ELR (cell line): Measurements from ENCODE around the gene MET.
"Not testable (repeated sequence)": the region's sequence is repeated elsewhere in the genome, so short reads cannot be mapped to it uniquely, and the experiment has no call there.

Experiments
- DNase-seq: peaks from one replicate; pipeline ENCODE4 v3.0.0-alpha.2; 2015; ENCODE audit warnings: low read depth

MET gene

GRCh38 chr7:116810267-116811116, 138.5 kb downstream of the MET start:
- DNase-seq: peak; percentile 50

GRCh38 chr7:116811768-116812167, 139.8 kb downstream of the MET start:
- DNase-seq: no peak

- no peak for DNase-seq
Observed at GRCh38 chr7:116812860-116813259, 140.9 kb downstream of the MET start.

GRCh38 chr7:116813371-116813770, 141.4 kb downstream of the MET start:
- not testable (repeated sequence) for DNase-seq

- no peak for DNase-seq
Observed at GRCh38 chr7:116815041-116815440, 143.0 kb downstream of the MET start.

- DNase-seq: no peak
Observed at GRCh38 chr7:116820149-116820548, 148.2 kb downstream of the MET start.

- DNase-seq: not testable (repeated sequence)
Observed at GRCh38 chr7:116821647-116822046, 149.7 kb downstream of the MET start.

- no peak for DNase-seq
Observed at GRCh38 chr7:116824449-116824848, 152.5 kb downstream of the MET start.

- DNase-seq: no peak
Observed at GRCh38 chr7:116828281-116828680, 156.3 kb downstream of the MET start.

GRCh38 chr7:116829041-116829440, 157.0 kb downstream of the MET start:
- no peak for DNase-seq

- DNase-seq: no peak
Observed at GRCh38 chr7:116829493-116829892, 157.5 kb downstream of the MET start.

GRCh38 chr7:116832692-116833091, 160.7 kb downstream of the MET start:
- no peak for DNase-seq

GRCh38 chr7:116834815-116835504, 163.0 kb downstream of the MET start:
- DNase-seq: peak; percentile 77

- DNase-seq: no peak
Observed at GRCh38 chr7:116836048-116836447, 164.1 kb downstream of the MET start.

- peak; percentile 61 for DNase-seq
Observed at GRCh38 chr7:116836911-116837310, 164.9 kb downstream of the MET start.

- DNase-seq: no peak
Observed at GRCh38 chr7:116837586-116837985, 165.6 kb downstream of the MET start.

GRCh38 chr7:116840256-116840655, 168.3 kb downstream of the MET start:
- DNase-seq: no peak

- no peak for DNase-seq
Observed at GRCh38 chr7:116842371-116842770, 170.4 kb downstream of the MET start.

- DNase-seq: no peak
Observed at GRCh38 chr7:116843378-116843777, 171.4 kb downstream of the MET start.
